Measurements from ENCODE around the gene SULT4A1. TPM values are rescaled to one million over a fixed set of nuclear protein-coding genes. Genes with fewer than 3 reads are reported as not detected.
A peak's percentile ranks its signal among the peaks of the same experiment; 100 is the strongest.

SULT4A1 gene
- polyA plus RNA-seq, 3 donors, result not detected

GRCh38 chr22:43883012-43883661 lies 20.8 kb upstream of the SULT4A1 start:
- no peaks in the 10 kb centered on the region for H3K36me3 Mint-ChIP-seq
- peak; percentile 66 for TF ChIP-seq CTCF (IDR thresholded peaks at IDR 0.05)
- H2AFZ ChIP-seq (ENCODE audit: insufficient read depth, low read depth, low read length, poor library complexity, severe bottlenecking), result no peak overlapping the region
- no peaks in the 10 kb centered on the region for H4K20me1 ChIP-seq (ENCODE audit: insufficient read depth, low read length)
- H3K36me3 ChIP-seq (replicated peaks in 1 of 2; ENCODE audit: control insufficient read depth in 1 of 2, insufficient read depth in 2 of 2, low read length in 2 of 2), result no peaks in the 10 kb centered on the region
- H3K27me3 ChIP-seq (ENCODE audit: control insufficient read depth in 2 of 2, insufficient read depth in 2 of 2, low read length in 2 of 2), result no peaks in the 10 kb centered on the region
- H3K27me3 Mint-ChIP-seq (ENCODE audit: low read depth in 3 of 3), result peaks cover 0 to 12% (median 4%) of the 10 kb centered on the region in 3 donors
- H3K79me2 ChIP-seq (ENCODE audit: insufficient read depth, low read length), result no peaks in the 10 kb centered on the region
- H3K4me3 ChIP-seq (replicated peaks in 1 of 3; ENCODE audit: low read depth in 2 of 3, low read length in 3 of 3), result no peak overlapping the region
- H3K4me1 ChIP-seq (ENCODE audit: control insufficient read depth in 1 of 2, insufficient read depth in 2 of 2, low read length in 2 of 2), result no peaks in the 10 kb centered on the region
- no peaks in the 10 kb centered on the region for H3K9me3 ChIP-seq (replicated peaks in 1 of 2; ENCODE audit: control insufficient read depth in 1 of 2, insufficient read depth in 1 of 2, low read length in 2 of 2)
- H3K4me1 Mint-ChIP-seq, result no peaks in the 10 kb centered on the region
- no peak overlapping the region for H3K4me2 ChIP-seq (replicated peaks; ENCODE audit: extremely low read depth, low read length, poor library complexity, severe bottlenecking)
- no peak overlapping the region for H3K27ac Mint-ChIP-seq
- DNase-seq, result peak in 2 of 3 donors; percentile 14 to 38
- WGBS (ENCODE audit: insufficient coverage), result 39% methylated on average over 8 of the region's 14 CpGs
- no peak overlapping the region for H3K4me3 Mint-ChIP-seq
- intact Hi-C loops (cut with micrococcal nuclease), result no loop called here
- H3K27ac ChIP-seq (ENCODE audit: low read depth in 1 of 2, low read length in 2 of 2), result no peak overlapping the region
- no peaks in the 10 kb centered on the region for H3K9me3 Mint-ChIP-seq
- no peak overlapping the region for H3K9ac ChIP-seq (ENCODE audit: insufficient read depth, low read length, poor library complexity, severe bottlenecking)

DNA sequence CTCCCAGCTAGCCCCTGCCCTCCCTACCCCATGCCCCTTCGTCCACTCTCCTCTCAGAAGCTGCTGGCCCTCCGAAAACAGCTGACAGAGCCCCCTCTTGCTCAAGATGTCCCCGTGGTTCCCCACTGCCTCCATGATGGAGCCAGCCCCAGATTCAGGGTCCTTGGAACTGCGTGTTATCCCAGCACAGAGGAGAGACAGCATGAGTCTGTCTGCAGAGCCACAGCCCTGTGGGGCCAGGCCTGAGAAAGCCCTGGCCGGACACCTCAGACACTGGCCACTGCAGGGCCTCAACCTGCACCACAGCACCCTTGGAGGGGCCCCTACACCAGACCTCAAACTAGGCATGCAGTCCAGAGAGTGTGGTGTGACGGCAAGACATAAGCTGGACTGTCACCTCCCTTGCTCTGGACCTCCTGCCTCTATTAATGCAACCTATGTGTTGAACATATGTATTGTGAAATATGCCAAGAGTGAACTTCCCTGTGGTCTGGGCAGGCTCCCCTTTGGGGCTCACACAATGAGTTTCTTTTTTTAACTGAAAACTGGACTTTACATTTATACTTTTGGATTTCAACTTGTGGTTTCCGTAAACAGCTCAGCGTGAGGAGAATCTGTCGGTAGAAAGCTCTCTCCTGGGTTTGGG lies 19.9 kb upstream of the SULT4A1 start:
- intact Hi-C loops (cut with micrococcal nuclease), result no loop called here
- Histone ChIP-seq H2AFZ (ENCODE audit: insufficient read depth, low read depth, low read length, poor library complexity, severe bottlenecking) (no peak overlapping the region), H3K9me3 (replicated peaks in 1 of 2; ENCODE audit: control insufficient read depth in 1 of 2, insufficient read depth in 1 of 2, low read length in 2 of 2) (no peaks in the 10 kb centered on the region), H3K27ac (ENCODE audit: low read depth in 1 of 2, low read length in 2 of 2) (no peak overlapping the region), H4K20me1 (ENCODE audit: insufficient read depth, low read length) (no peaks in the 10 kb centered on the region), H3K9ac (ENCODE audit: insufficient read depth, low read length, poor library complexity, severe bottlenecking) (no peak overlapping the region), H3K36me3 (replicated peaks in 1 of 2; ENCODE audit: control insufficient read depth in 1 of 2, insufficient read depth in 2 of 2, low read length in 2 of 2) (no peaks in the 10 kb centered on the region), H3K79me2 (ENCODE audit: insufficient read depth, low read length) (no peaks in the 10 kb centered on the region), H3K4me1 (ENCODE audit: control insufficient read depth in 1 of 2, insufficient read depth in 2 of 2, low read length in 2 of 2) (no peaks in the 10 kb centered on the region), H3K4me3 (replicated peaks in 1 of 3; ENCODE audit: low read depth in 2 of 3, low read length in 3 of 3) (no peak overlapping the region), H3K27me3 (ENCODE audit: control insufficient read depth in 2 of 2, insufficient read depth in 2 of 2, low read length in 2 of 2) (no peaks in the 10 kb centered on the region), H3K4me2 (replicated peaks; ENCODE audit: extremely low read depth, low read length, poor library complexity, severe bottlenecking) (no peak overlapping the region)
- DNase-seq, result no peak
- Mint-ChIP-seq H3K4me3 (no peak overlapping the region), H3K36me3 (no peaks in the 10 kb centered on the region), H3K27me3 (ENCODE audit: low read depth in 3 of 3) (peaks cover 1 to 8% (median 4%) of the 10 kb centered on the region in 3 donors), H3K4me1 (no peaks in the 10 kb centered on the region), H3K27ac (peak overlapping the region in 1 of 7 donors; percentile 24), H3K9me3 (no peaks in the 10 kb centered on the region)
- no peak for TF ChIP-seq CTCF (IDR thresholded peaks at IDR 0.05)
- WGBS (ENCODE audit: insufficient coverage), result 88% methylated on average over 8 of the region's 9 CpGs
